K562 (cell line): ENCODE results near the gene GPR3.

Experiments used
- CBX2 ChIP-seq: fragments of 200-600 bp; sonication (generic); IDR thresholded peaks from one replicate; pipeline ENCODE4 v1.6.1; 2012; ENCODE audit warnings: mild to moderate bottlenecking, low read length, inconsistent platforms; ENCODE audit not compliant: insufficient read depth, poor library complexity, severe bottlenecking
- HBP1 ChIP-seq: fragments of 450-650 bp; formaldehyde crosslinking; IDR thresholded peaks from 2 replicates; pipeline ENCODE4 v1.4.0; 2022; ENCODE audit warnings: missing genetic modification characterization
- ZFP36 ChIP-seq: fragments of 150-350 bp; IDR thresholded peaks from 2 replicates; pipeline ENCODE4 v1.6.1; 2018; ENCODE audit warnings: low read length, low read depth; ENCODE audit not compliant: partially characterized antibody

- no peak for TF ChIP-seq ZFP36
- TF ChIP-seq CBX2, result no peak
- TF ChIP-seq HBP1 (CRISPR knock-in tag), result no peak
Measured at GRCh38 chr1:27394282-27394658, 1.8 kb downstream of the GPR3 start.
